ENCODE data around the gene TNKS2.
"Not testable (repeated sequence)": the region's sequence is repeated elsewhere in the genome, so short reads cannot be mapped to it uniquely, and the experiment has no call there.

The TNKS2 gene

GRCh38 chr10:91797874-91798648 is at the start of gene TNKS2:
Gene TNKS2, plus strand, starts transcription at chr10:91798426. Its CDS starts 265 bp downstream, at chr10:91798691.
- peak; percentile 94 for DNase-seq (ENCODE audit: low read depth)
- TF ChIP-seq CTCF (conservative IDR thresholded peaks at IDR 0.05; ENCODE audit: low read depth, low read length): no peak
- H3K4me3 ChIP-seq (ENCODE audit: low read depth, low read length): peak within 1 kb of the TSS; percentile 94

GRCh38 chr10:91749592-91749991 is 48.6 kb upstream of the TNKS2 start:
- not testable (repeated sequence) for DNase-seq (ENCODE audit: low read depth); H3K4me3 ChIP-seq (ENCODE audit: low read depth, low read length)

GRCh38 chr10:91756286-91756685 is 41.9 kb upstream of the TNKS2 start:
- no peak overlapping the region for H3K4me3 ChIP-seq (ENCODE audit: low read depth, low read length)
- no peak for TF ChIP-seq CTCF (conservative IDR thresholded peaks at IDR 0.05; ENCODE audit: low read depth, low read length)
- DNase-seq (ENCODE audit: low read depth): peak; percentile 98

GRCh38 chr10:91758303-91759146 is 39.7 kb upstream of the TNKS2 start:
- TF ChIP-seq CTCF (conservative IDR thresholded peaks at IDR 0.05; ENCODE audit: low read depth, low read length): peak; percentile 64
- no peak overlapping the region for H3K4me3 ChIP-seq (ENCODE audit: low read depth, low read length)
- DNase-seq (ENCODE audit: low read depth): peak; percentile 87

- DNase-seq (ENCODE audit: low read depth): peak; percentile 16
Observed at GRCh38 chr10:91759581-91759986, 38.6 kb upstream of the TNKS2 start.

GRCh38 chr10:91761721-91762120 is 36.5 kb upstream of the TNKS2 start:
- no peak for TF ChIP-seq CTCF (conservative IDR thresholded peaks at IDR 0.05; ENCODE audit: low read depth, low read length)
- no peak overlapping the region for H3K4me3 ChIP-seq (ENCODE audit: low read depth, low read length)
- DNase-seq (ENCODE audit: low read depth): no peak

More at GRCh38 chr10:91759581-91759986, 38.6 kb upstream of the TNKS2 start:
- no peak for TF ChIP-seq CTCF (conservative IDR thresholded peaks at IDR 0.05; ENCODE audit: low read depth, low read length)
- no peak overlapping the region for H3K4me3 ChIP-seq (ENCODE audit: low read depth, low read length)

- no peak for DNase-seq (ENCODE audit: low read depth)
- H3K4me3 ChIP-seq (ENCODE audit: low read depth, low read length): no peak overlapping the region
- no peak for TF ChIP-seq CTCF (conservative IDR thresholded peaks at IDR 0.05; ENCODE audit: low read depth, low read length)
Observed at GRCh38 chr10:91762878-91763277, 35.3 kb upstream of the TNKS2 start.

Data from choroid plexus epithelial cell (primary cell).